GM10266 (cell line): Measurements from ENCODE around the gene POU3F2.

ENCODE experiments used
- DNase-seq: peaks from one replicate; pipeline ENCODE4 v3.0.0; 2012; ENCODE audit errors: extremely low spot score
- TF ChIP-seq, protein P1 (sequence below): IDR thresholded peaks from 2 replicates; pipeline ENCODE4 v1.5.1; 2012; ENCODE audit warnings: mild to moderate bottlenecking, low read depth; ENCODE audit not compliant: control insufficient read depth, insufficient read depth; ENCODE audit errors: missing control alignments

The POU3F2 gene

DNA sequence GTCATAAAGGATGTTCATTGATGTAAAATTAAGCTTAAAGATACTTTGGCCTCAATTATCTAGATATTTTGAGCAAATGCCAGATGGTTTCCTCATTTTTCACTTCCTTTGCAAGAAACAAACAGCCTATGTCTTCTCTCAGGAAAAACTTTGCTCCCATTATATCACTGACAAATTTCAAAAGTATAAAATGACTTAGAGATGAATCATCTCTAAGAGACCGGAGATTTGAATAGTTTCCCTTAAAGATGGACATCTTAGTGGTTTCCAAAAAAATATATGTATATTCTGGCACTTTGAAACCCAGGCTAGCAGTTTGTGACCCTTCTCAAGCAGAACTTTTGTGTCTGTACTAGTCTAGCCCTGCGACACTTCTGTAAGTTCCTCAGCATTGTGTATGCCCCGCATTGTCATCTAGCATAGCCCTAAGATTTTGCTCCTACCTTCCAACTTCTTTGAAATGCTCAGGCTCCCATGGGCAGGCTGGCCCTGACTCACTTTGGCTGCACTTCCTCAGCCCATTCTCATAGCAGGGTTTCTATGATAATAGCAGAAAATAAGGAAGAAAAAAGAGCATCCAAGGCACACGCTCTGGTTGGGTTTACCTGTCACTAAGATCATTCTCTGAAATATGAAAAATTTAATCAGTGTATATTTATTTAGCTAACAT is 25.7 kb upstream of the POU3F2 start:
- DNase-seq, result no peak

DNA sequence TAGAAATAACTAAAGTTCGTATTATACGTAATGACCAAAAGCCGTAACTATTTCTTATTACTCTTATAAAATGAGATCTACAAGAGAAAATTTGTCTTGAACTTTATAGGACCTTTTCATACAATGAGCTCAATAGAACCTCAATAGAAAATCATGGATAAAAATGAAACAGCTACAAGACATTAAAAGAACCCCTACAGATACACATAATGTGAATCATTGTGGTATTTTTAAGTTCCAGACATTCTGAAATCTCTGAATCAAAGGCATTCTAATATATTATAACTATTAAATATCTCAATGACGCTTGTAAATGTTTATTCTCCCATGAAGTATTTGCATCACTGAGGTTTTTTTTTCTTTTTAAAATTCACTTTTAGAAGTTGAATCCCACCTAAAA is 22.2 kb upstream of the POU3F2 start:
- TF ChIP-seq, protein P1, sequence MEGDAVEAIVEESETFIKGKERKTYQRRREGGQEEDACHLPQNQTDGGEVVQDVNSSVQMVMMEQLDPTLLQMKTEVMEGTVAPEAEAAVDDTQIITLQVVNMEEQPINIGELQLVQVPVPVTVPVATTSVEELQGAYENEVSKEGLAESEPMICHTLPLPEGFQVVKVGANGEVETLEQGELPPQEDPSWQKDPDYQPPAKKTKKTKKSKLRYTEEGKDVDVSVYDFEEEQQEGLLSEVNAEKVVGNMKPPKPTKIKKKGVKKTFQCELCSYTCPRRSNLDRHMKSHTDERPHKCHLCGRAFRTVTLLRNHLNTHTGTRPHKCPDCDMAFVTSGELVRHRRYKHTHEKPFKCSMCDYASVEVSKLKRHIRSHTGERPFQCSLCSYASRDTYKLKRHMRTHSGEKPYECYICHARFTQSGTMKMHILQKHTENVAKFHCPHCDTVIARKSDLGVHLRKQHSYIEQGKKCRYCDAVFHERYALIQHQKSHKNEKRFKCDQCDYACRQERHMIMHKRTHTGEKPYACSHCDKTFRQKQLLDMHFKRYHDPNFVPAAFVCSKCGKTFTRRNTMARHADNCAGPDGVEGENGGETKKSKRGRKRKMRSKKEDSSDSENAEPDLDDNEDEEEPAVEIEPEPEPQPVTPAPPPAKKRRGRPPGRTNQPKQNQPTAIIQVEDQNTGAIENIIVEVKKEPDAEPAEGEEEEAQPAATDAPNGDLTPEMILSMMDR, result no peak
- DNase-seq, result no peak

More for the DNA sequence above, 25.7 kb upstream of the POU3F2 start:
- TF ChIP-seq, protein P1, result no peak

DNA sequence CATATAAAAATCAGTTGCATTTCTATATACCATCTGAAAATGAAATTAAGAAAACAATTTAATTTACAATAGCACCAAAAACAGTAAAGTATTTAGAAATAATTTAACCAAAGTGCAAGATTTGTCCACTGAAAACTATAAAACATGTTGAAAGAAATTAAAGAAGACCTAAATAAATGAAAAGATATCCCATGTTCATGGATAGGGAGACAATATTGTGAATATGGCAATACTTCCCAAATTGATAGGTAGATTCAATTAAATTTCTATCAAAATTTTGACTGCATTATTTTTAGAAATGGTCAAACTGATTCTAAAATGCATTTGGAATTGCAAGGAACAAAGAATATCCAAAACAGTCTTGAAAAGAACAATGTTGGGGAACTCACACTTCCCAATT is 17.6 kb upstream of the POU3F2 start:
- TF ChIP-seq, protein P1, result no peak
- no peak for DNase-seq

DNA sequence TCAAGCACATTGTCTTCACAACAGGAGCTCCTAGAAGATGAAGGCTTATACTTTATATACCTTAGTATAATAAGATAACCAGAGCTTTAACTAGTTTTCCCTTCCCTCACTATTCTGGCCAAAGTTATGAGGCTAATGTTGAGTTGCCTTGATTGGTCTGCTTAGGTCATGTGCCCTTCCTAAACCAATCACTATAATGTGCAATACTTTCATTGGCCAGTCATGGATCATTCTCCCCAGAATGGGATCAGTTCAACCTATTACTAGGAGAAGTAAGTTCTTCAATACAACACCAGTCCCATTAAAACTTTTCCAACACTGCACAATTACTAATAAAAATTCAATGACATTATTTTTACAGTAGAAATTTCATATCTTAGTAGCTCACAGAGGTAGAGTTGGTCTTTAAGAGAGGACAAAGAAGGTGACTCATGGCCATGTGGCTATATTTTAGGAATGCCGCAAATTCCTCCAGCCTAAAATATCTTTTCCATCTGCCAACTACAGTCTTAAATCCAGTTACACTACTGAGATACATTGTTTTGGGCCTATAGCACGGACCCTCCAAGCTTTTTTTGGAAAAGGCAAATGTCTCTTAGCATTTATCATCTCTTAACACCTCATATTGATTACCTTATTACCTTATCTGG is 12.5 kb upstream of the POU3F2 start:
- DNase-seq, result no peak
- TF ChIP-seq, protein P1, result no peak

DNA sequence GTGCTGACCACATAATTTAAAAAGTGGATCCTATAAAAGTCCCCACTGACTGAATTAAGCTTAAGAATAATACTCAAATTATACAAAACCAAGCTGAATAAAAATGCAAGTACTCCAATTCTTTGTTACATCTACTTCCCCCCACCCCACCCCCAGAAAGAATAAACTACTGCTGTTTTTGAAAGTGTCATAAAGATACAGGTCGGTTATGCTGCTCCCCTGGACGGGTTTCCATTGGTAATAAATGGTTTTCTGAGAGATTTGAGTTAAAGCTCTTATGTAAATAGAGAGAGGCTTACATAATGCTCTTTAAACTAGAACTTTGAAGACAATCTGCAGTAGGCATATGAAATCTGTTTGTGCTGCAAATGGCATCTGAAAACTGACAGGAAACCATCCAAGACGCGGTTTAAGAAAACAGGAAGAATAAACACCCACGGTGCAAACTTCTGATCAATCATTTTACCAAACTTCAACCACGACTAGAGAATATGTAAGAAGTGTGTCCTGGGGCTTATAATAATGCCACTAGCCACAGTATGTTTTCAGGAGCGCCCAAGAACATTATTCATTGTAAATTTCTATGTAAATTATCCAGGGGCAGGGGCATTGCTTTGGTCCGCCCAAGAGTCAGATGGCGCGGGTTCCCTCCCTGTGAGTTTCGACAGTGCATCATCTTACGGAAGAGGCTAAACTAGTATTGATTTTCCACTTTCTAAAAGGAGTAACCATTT is 10.8 kb upstream of the POU3F2 start:
- TF ChIP-seq, protein P1, result no peak

DNA sequence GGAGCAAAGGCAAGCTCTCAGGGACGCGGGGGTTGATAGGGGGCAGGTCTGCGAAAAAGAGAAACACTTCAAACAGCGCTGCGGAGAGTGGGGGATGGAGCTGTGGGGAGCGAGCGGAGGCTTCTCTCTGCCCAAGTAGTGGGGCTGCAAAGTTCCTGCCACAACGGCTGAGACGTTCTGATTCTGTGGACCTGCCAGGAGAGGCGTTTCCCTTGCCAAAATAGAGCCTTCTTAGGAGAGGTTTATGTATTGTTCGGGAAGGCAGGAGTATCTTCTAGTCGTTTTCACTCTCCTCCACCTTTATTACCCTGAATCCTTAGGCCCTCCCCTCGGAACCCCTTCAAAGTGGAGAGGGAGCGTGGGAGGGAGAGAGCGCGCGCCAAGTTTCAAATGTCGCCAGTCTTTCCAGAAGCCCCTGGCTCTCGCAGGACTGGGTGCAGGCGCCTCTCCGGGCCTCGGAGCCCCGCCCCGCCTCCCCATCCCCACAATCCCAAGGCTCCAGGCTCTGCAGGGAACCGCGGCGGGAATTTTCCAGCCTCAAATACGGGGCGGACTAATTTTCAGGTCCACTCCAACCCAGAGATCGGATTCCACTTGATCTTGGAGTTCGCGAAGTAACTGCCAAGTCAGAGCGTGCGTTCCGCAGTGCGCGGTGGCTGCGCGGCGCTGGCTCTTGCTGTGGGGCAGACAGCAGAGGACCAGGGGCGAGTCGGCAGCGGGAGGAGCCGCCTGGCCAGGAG is 10.0 kb upstream of the POU3F2 start:
- DNase-seq, result no peak
- TF ChIP-seq, protein P1, result no peak

More for the DNA sequence above, 10.8 kb upstream of the POU3F2 start:
- DNase-seq, result no peak
